HepG2 (cell line): ENCODE results near the gene CLN6. TPM values are rescaled to one million over a fixed set of nuclear protein-coding genes. Genes with fewer than 3 reads are reported as not detected.

ENCODE experiments used
- ATAC-seq: fragments of 200-7000 bp; cut with Tn5 transposase; 3 replicates; pipeline ENCODE4 v1.9.1; 2020; ENCODE audit warnings: mild to moderate bottlenecking, moderate library complexity
- BruUV-seq: library from RNA; stranded (reverse); fragments of 400-500 nt; replicated peaks from 2 replicates; lab custom pipeline; 2021; lab: Mats Ljungman, UMichigan
- CTCF ChIA-PET: fragments of 300-600 bp; formaldehyde crosslinking; extraction: SDS; loops from one replicate; lab custom pipeline; 2021; ENCODE audit warnings: low total read pairs, inconsistent platforms, low intra/inter-chr PET ratio; lab: Yijun Ruan, JAX
- POLR2A ChIA-PET: fragments of 350-600 bp; sonication (Branson Sonifier 250); formaldehyde crosslinking; loops from one replicate; lab custom pipeline; 2020; ENCODE audit warnings: antibody characterized with exemption, inconsistent platforms; lab: Yijun Ruan, JAX
- DNase-seq: peaks from one replicate; pipeline ENCODE4 v3.0.0-alpha.2; 2015; ENCODE audit warnings: low spot score
- FAIRE-seq: peaks from 3 replicates; lab custom pipeline; 2011; peaks lifted over from hg19 to GRCh38; lab: Jason Lieb, UNC
- H2AFZ ChIP-seq: one replicate; pipeline ENCODE4 v1.6.1; 2011; ENCODE audit warnings: low read length, inconsistent platforms
- H3K27ac ChIP-seq: fragments of 300-600 bp; 3 replicates; pipeline ENCODE4 v1.8.0; 2011; ENCODE audit warnings: mixed run types, mild to moderate bottlenecking, mixed read lengths, low read length, inconsistent platforms; ENCODE audit not compliant: insufficient read depth; ENCODE audit errors: extremely low read length
- H3K27me3 ChIP-seq, 2 experiments: fragments of 200-600 bp in 1 of 2; 2 replicates in 1 of 2; 3 replicates in 1 of 2; pipeline versions ENCODE4 v1.6.0 to v1.8.0; 2011; ENCODE audit warnings: low read length in 2 of 2, mild to moderate bottlenecking in 2 of 2, moderate library complexity in 2 of 2, inconsistent platforms in 1 of 2; ENCODE audit not compliant: insufficient read depth in 2 of 2, control insufficient read depth in 1 of 2
- H3K36me3 ChIP-seq, 2 experiments: fragments of 200-600 bp in 1 of 2; replicated peaks in 1 of 2; 2 replicates in 1 of 2; 3 replicates in 1 of 2; pipeline versions ENCODE4 v1.5.1 to v1.8.0; 2011; ENCODE audit warnings: low read length in 2 of 2, inconsistent platforms in 1 of 2; ENCODE audit not compliant: insufficient read depth in 2 of 2, control insufficient read depth in 1 of 2
- H3K4me1 ChIP-seq: 2 replicates; pipeline ENCODE4 v1.5.1; 2012; ENCODE audit warnings: low read length, inconsistent platforms; ENCODE audit not compliant: insufficient read depth
- H3K4me2 ChIP-seq: 2 replicates; pipeline ENCODE4 v1.6.0; 2011; ENCODE audit warnings: low read depth, low read length, inconsistent platforms
- H3K4me3 ChIP-seq, 3 experiments: fragments of 200-600 bp in 1 of 3; sonication (generic), shearing (Covaris generic) in 1 of 3; replicated peaks in 1 of 3; 2 replicates each; pipeline ENCODE4 v1.5.1; 2011 to 2016; ENCODE audit warnings: low read length in 3 of 3, inconsistent platforms in 2 of 3, low read depth in 2 of 3, mild to moderate bottlenecking in 2 of 3, control low read depth in 1 of 3, mixed read lengths in 1 of 3; ENCODE audit not compliant: insufficient read depth in 1 of 3
- H3K79me2 ChIP-seq: one replicate; pipeline ENCODE4 v1.6.1; 2011; ENCODE audit warnings: low read length, inconsistent platforms; ENCODE audit not compliant: insufficient read depth
- H3K9ac ChIP-seq: 2 replicates; pipeline ENCODE4 v1.6.0; 2011; ENCODE audit warnings: mild to moderate bottlenecking, low read depth, low read length, inconsistent platforms; ENCODE audit not compliant: insufficient read depth
- H3K9me3 ChIP-seq: 2 replicates; pipeline ENCODE4 v1.5.1; 2012; ENCODE audit warnings: mild to moderate bottlenecking, low read length
- H4K20me1 ChIP-seq: 2 replicates; pipeline ENCODE4 v1.6.0; 2011; ENCODE audit warnings: inconsistent platforms, mild to moderate bottlenecking, low read length, moderate library complexity; ENCODE audit not compliant: insufficient read depth
- AGO2 ChIP-seq: fragments of 200-400 bp; formaldehyde crosslinking; optimal IDR thresholded peaks from 2 replicates; pipeline ENCODE3; 2017; ENCODE audit warnings: mild to moderate bottlenecking, low read depth, low read length, moderate library complexity
- ARID2 ChIP-seq: sonication (generic); formaldehyde crosslinking; IDR thresholded peaks from 2 replicates; pipeline ENCODE4 v1.8.1; 2022; ENCODE audit warnings: mild to moderate bottlenecking, missing genetic modification reagents, borderline replicate concordance
- FOXM1 ChIP-seq: sonication (generic); formaldehyde crosslinking; IDR thresholded peaks from 2 replicates; pipeline ENCODE4 v1.5.0; 2020; ENCODE audit warnings: missing genetic modification reagents
- KMT2A ChIP-seq: sonication (generic); formaldehyde crosslinking; IDR thresholded peaks from 2 replicates; pipeline ENCODE4 v1.4.0; 2020; ENCODE audit warnings: missing genetic modification reagents
- MTA1 ChIP-seq: sonication (generic); formaldehyde crosslinking; IDR thresholded peaks from 2 replicates; pipeline ENCODE4 v1.4.0; 2020; ENCODE audit warnings: missing genetic modification reagents, mild to moderate bottlenecking, borderline replicate concordance
- SP2 ChIP-seq: sonication (generic); formaldehyde crosslinking; IDR thresholded peaks from 2 replicates; pipeline ENCODE4 v1.5.1; 2020; ENCODE audit warnings: mild to moderate bottlenecking, missing genetic modification reagents
- TBX2 ChIP-seq: sonication (generic); formaldehyde crosslinking; IDR thresholded peaks from 2 replicates; pipeline ENCODE4 v1.5.0; 2020; ENCODE audit warnings: missing genetic modification reagents, mild to moderate bottlenecking, borderline replicate concordance
- U2AF1 ChIP-seq: fragments of 200-400 bp; formaldehyde crosslinking; optimal IDR thresholded peaks from 2 replicates; pipeline ENCODE3; 2017; ENCODE audit warnings: mild to moderate bottlenecking, low read depth, low read length
- ZBTB7B ChIP-seq: sonication (generic); formaldehyde crosslinking; IDR thresholded peaks from 2 replicates; pipeline ENCODE4 v1.4.0; 2020; ENCODE audit warnings: missing genetic modification reagents
- ZNF501 ChIP-seq: sonication (generic); formaldehyde crosslinking; IDR thresholded peaks from 2 replicates; pipeline ENCODE4 v1.5.1; 2020; ENCODE audit warnings: mild to moderate bottlenecking, moderate library complexity, missing genetic modification reagents
- ZNF572 ChIP-seq: sonication (generic); formaldehyde crosslinking; IDR thresholded peaks from 2 replicates; pipeline ENCODE4 v1.5.1; 2020; ENCODE audit warnings: mild to moderate bottlenecking, missing genetic modification reagents
- ZNF672 ChIP-seq: sonication (generic); formaldehyde crosslinking; IDR thresholded peaks from 2 replicates; pipeline ENCODE4 v1.8.1; 2022; ENCODE audit warnings: missing genetic modification reagents
- ZNF703 ChIP-seq: sonication (generic); formaldehyde crosslinking; IDR thresholded peaks from 2 replicates; pipeline ENCODE4 v1.5.1; 2020; ENCODE audit warnings: missing genetic modification reagents, mild to moderate bottlenecking, moderate library complexity, borderline replicate concordance
- ZNF816 ChIP-seq: sonication (generic); formaldehyde crosslinking; IDR thresholded peaks from 2 replicates; pipeline ENCODE4 v1.8.0; 2022; ENCODE audit warnings: missing genetic modification reagents, mild to moderate bottlenecking, borderline replicate concordance
- ZNF83 ChIP-seq: sonication (generic); formaldehyde crosslinking; IDR thresholded peaks from 2 replicates; pipeline ENCODE4 v1.4.0; 2020; ENCODE audit warnings: missing genetic modification reagents, mild to moderate bottlenecking, borderline replicate concordance
- ZNF850 ChIP-seq: sonication (generic); formaldehyde crosslinking; conservative IDR thresholded peaks from 2 replicates; pipeline ENCODE4 v1.9.0; 2021; ENCODE audit warnings: mild to moderate bottlenecking, missing genetic modification reagents
- ZNF878 ChIP-seq: sonication (generic); formaldehyde crosslinking; IDR thresholded peaks from 2 replicates; pipeline ENCODE4 v1.8.1; 2023; ENCODE audit warnings: mild to moderate bottlenecking, missing genetic modification reagents, moderate library complexity
- WGBS: methylation state at CpG from one replicate; pipeline ENCODE4 v1.1.6; 2017; ENCODE audit warnings: low lambda C conversion rate; 5-methylcytosine and 5-hydroxymethylcytosine counted together
- in situ Hi-C: cut with HindIII; loops from 2 replicates; pipeline ENCODE4 v1.10.0; 2017; ENCODE audit warnings: low pct_unique_long_range_greater_than_20kb; ENCODE audit not compliant: extremely low pct_ligation_motif_present
- intact Hi-C: fragments of 100-400 bp; cut with micrococcal nuclease; formaldehyde crosslinking; loops from one replicate; pipeline ENCODE4 v1.10.0; 2022; ENCODE audit not compliant: unreplicated experiment
- polyA plus RNA-seq, 8 experiments: library from polyadenylated mRNA; depleted of rRNA in 3 of 8; stranded (reverse) in 7 of 8; unstranded in 1 of 8; fragments of >200 nt; fragmentation: Illumina TruSeq in 4 of 8; extraction: Trizol in 4 of 8; gene quantifications; 2 replicates each; pipeline versions ENCODE4 v1.2.1 to v1.2.3, GENCODE V29; 2011 to 2016; ENCODE audit warnings: low read depth in 4 of 8, missing spikeins in 1 of 8, mixed read lengths in 1 of 8; ENCODE audit not compliant: insufficient read depth in 1 of 8
- total RNA-seq, 5 experiments: library from RNA; depleted of rRNA; stranded (reverse); fragments of >200 nt; fragmentation: Illumina TruSeq; extraction: Trizol; gene quantifications; 2 replicates each; pipeline ENCODE4 v1.2.3, GENCODE V29; 2016; ENCODE audit warnings: low read depth in 1 of 5
- TF ChIP-seq, protein P1 (sequence below): conservative IDR thresholded peaks from 2 replicates; pipeline ENCODE4 v1.6.1; 2018; ENCODE audit warnings: missing genetic modification reagents
- TF ChIP-seq, protein P2 (sequence below): sonication (generic); formaldehyde crosslinking; IDR thresholded peaks from 2 replicates; pipeline ENCODE4 v1.4.0; 2020; ENCODE audit warnings: mild to moderate bottlenecking, missing genetic modification reagents

CLN6 gene
- total and polyA plus RNA-seq, 2 of the 13 experiments (the other 11 are each of a cell fraction or from before 2014, with no cell fraction given) = 24.9 to 27.1 TPM

DNA sequence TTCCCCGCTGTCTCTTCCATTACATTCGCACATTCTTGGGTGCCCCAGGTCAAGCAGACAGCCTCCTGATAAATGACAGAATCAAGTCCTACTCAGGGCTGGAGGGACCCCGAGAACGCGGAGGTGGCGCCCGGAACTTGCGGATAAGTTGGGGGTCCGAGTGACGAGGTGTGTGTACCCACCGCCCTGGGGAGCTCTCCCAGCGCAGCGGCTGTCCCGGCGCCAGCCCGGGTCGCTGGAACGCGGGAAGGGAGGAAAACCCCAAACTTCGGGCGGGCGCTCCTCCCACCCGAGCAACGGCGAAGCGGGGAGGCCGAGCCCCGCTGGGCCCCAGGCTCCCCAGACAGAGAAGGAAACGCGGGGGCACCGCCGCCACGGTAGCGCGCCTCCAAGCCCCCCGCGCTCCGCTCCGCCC, 550 bp downstream of the CLN6 start:
- Histone ChIP-seq H3K9ac (peak overlapping the region; percentile 81), H4K20me1 (no peaks in the 10 kb centered on the region; the same call in 1 of the 2 replicates), H3K79me2 (peaks cover 40% of the 10 kb centered on the region), H3K4me3 (peak overlapping the region; percentile 60 to 82 (median 78)), H3K4me2 (peak overlapping the region; percentile 100), H3K4me1 (peaks cover 75% of the 10 kb centered on the region), H3K27ac (peak overlapping the region; percentile 89), H3K36me3 (peaks cover 0 to 5% of the 10 kb centered on the region in 2 experiments; a peak in 1 of 5 replicates), H3K9me3 (no peaks in the 10 kb centered on the region), H2AFZ (no peak overlapping the region), H3K27me3 (peaks cover 0 to 3% of the 10 kb centered on the region in 2 experiments; a peak in 1 of 5 replicates)
- ATAC-seq = peak; percentile 11
- CTCF ChIA-PET = no interaction called here
- POLR2A ChIA-PET = interaction anchor here (3.6 kb wide), 1 partner anchor 49 kb away, joined by 18 read pairs; the partner anchor contains the start of gene FEM1B
- WGBS = 2% methylated on average over 18 of the region's 39 CpGs
- intact Hi-C loops (no loop called here), in situ Hi-C loops (no loop called here)
- no peak for DNase-seq
- BruUV-seq = no TSS peak
- FAIRE-seq = no peak
- peak; percentile 77; the same call in 1 of the 2 replicates for TF ChIP-seq ZNF83
- TF ChIP-seq ZNF572 (CRISPR knock-in tag) = 0 out of 2 replicates have a peak, but pooled peaks have one; percentile 29
- peak; percentile 27; the same call in 1 of the 2 replicates for TF ChIP-seq KMT2A (CRISPR knock-in tag)
- TF ChIP-seq TBX2 (CRISPR knock-in tag) = 0 out of 2 replicates have a peak, but pooled peaks have one; percentile 10
- peak; percentile 10; the same call in 1 of the 2 replicates for TF ChIP-seq ZNF703 (CRISPR knock-in tag)
- peak; percentile 70; the same call in 1 of the 2 replicates for TF ChIP-seq ZNF501
- peak; percentile 36 for TF ChIP-seq AGO2
- TF ChIP-seq ZNF672 (CRISPR knock-in tag) = 0 out of 2 replicates have a peak, but pooled peaks have one; percentile 16
- 0 out of 2 replicates have a peak, but pooled peaks have one; percentile 26 for TF ChIP-seq ZNF878 (CRISPR knock-in tag)
- TF ChIP-seq, protein P1, sequence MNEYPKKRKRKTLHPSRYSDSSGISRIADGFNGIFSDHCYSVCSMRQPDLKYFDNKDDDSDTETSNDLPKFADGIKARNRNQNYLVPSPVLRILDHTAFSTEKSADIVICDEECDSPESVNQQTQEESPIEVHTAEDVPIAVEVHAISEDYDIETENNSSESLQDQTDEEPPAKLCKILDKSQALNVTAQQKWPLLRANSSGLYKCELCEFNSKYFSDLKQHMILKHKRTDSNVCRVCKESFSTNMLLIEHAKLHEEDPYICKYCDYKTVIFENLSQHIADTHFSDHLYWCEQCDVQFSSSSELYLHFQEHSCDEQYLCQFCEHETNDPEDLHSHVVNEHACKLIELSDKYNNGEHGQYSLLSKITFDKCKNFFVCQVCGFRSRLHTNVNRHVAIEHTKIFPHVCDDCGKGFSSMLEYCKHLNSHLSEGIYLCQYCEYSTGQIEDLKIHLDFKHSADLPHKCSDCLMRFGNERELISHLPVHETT (CRISPR knock-in tag) = 0 out of 2 replicates have a peak, but pooled peaks have one; percentile 39
- peak; percentile 46; the same call in 1 of the 2 replicates for TF ChIP-seq SP2
- TF ChIP-seq MTA1 (CRISPR knock-in tag) = 0 out of 2 replicates have a peak, but pooled peaks have one; percentile 49
- TF ChIP-seq ZBTB7B (CRISPR knock-in tag) = 0 out of 2 replicates have a peak, but pooled peaks have one; percentile 21
- TF ChIP-seq FOXM1 (CRISPR knock-in tag) = no peak
- TF ChIP-seq ZNF850 (CRISPR knock-in tag) = no peak
- peak; percentile 9 for TF ChIP-seq U2AF1
- TF ChIP-seq ZNF816 (CRISPR knock-in tag) = 0 out of 2 replicates have a peak, but pooled peaks have one; percentile 52
- TF ChIP-seq ARID2 (CRISPR knock-in tag) = peak; percentile 77; the same call in 1 of the 2 replicates
- TF ChIP-seq, protein P2, sequence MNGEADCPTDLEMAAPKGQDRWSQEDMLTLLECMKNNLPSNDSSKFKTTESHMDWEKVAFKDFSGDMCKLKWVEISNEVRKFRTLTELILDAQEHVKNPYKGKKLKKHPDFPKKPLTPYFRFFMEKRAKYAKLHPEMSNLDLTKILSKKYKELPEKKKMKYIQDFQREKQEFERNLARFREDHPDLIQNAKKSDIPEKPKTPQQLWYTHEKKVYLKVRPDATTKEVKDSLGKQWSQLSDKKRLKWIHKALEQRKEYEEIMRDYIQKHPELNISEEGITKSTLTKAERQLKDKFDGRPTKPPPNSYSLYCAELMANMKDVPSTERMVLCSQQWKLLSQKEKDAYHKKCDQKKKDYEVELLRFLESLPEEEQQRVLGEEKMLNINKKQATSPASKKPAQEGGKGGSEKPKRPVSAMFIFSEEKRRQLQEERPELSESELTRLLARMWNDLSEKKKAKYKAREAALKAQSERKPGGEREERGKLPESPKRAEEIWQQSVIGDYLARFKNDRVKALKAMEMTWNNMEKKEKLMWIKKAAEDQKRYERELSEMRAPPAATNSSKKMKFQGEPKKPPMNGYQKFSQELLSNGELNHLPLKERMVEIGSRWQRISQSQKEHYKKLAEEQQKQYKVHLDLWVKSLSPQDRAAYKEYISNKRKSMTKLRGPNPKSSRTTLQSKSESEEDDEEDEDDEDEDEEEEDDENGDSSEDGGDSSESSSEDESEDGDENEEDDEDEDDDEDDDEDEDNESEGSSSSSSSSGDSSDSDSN (CRISPR knock-in tag) = 0 out of 2 replicates have a peak, but pooled peaks have one; percentile 13
